WTC11 (cell line): ENCODE measurements around the gene NRN1L.

ENCODE experiments used
- CREB1 ChIP-seq: sonication (generic); formaldehyde crosslinking; IDR thresholded peaks from 2 replicates; pipeline ENCODE4 v1.8.0; 2023; ENCODE audit warnings: mild to moderate bottlenecking, missing genetic modification reagents
- TP53 ChIP-seq: sonication (generic); formaldehyde crosslinking; IDR thresholded peaks from 2 replicates; pipeline ENCODE4 v1.8.1; 2023; ENCODE audit warnings: mild to moderate bottlenecking, missing genetic modification reagents
- TF ChIP-seq, protein P1 (sequence below): sonication (generic); formaldehyde crosslinking; IDR thresholded peaks from 2 replicates; pipeline ENCODE4 v1.8.1; 2022; ENCODE audit warnings: mild to moderate bottlenecking, moderate library complexity, missing genetic modification reagents

DNA sequence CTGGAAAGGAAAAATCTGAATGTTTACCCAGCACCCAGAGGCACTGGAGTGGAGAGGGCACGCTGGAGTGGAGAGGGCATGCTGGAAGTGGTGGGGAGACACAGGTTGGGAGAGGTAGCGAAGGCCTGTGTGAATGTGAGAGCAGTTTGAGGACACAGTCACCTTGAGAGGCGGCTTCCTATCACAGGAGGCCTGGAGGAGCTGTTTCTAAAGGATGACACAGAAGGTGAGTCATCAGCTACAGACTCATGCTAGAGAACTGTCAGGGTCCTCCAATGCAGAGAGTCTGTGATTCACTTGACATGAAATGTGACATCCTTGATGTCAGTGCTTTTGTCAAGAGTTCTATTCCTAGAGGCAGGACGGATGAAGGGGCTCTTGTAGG is 33.2 kb downstream of the NRN1L start:
- TF ChIP-seq, protein P1, sequence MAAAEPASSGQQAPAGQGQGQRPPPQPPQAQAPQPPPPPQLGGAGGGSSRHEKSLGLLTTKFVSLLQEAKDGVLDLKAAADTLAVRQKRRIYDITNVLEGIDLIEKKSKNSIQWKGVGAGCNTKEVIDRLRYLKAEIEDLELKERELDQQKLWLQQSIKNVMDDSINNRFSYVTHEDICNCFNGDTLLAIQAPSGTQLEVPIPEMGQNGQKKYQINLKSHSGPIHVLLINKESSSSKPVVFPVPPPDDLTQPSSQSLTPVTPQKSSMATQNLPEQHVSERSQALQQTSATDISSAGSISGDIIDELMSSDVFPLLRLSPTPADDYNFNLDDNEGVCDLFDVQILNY (CRISPR knock-in tag), result no peak
- no peak for TF ChIP-seq CREB1 (CRISPR knock-in tag)
- no peak for TF ChIP-seq TP53 (CRISPR knock-in tag)
